ENCODE data around the gene TCOF1. TPM values are rescaled to one million over a fixed set of nuclear protein-coding genes. Genes with fewer than 3 reads are reported as not detected.

TCOF1 gene
- total and polyA plus RNA-seq, 11 donors = 11.9 to 29.9 (median 16.0) TPM

GRCh38 chr5:150313501-150313900 lies 44.0 kb upstream of the TCOF1 start:
- H3K4me1 ChIP-seq = no peaks in the 10 kb centered on the region
- no peaks in the 10 kb centered on the region for H3K9me3 ChIP-seq
- ATAC-seq (no peak), DNase-seq (no peak)
- intact Hi-C loops (cut with DNase I) = no loop called here
- no peak for TF ChIP-seq POLR2A (IDR thresholded peaks at IDR 0.05)
- TF ChIP-seq CTCF (IDR thresholded peaks at IDR 0.05) = no peak
- no peak overlapping the region for H3K4me3 ChIP-seq
- H3K36me3 ChIP-seq = no peaks in the 10 kb centered on the region
- H3K27ac ChIP-seq = no peak overlapping the region
- H3K27me3 ChIP-seq = no peaks in the 10 kb centered on the region
- WGBS, 4 donors = 84 to 94% (median 92%) methylated on average over 6 of the region's 6 CpGs

- WGBS, 4 donors = 46 to 74% (median 63%) methylated on average over 6 of the region's 6 CpGs
- Histone ChIP-seq H3K36me3 (no peaks in the 10 kb centered on the region), H3K27ac (no peak overlapping the region), H3K9me3 (no peaks in the 10 kb centered on the region), H3K4me3 (no peak overlapping the region), H3K27me3 (no peaks in the 10 kb centered on the region), H3K4me1 (no peaks in the 10 kb centered on the region)
- ATAC-seq (no peak), DNase-seq (no peak)
- intact Hi-C loops (cut with DNase I) = no loop called here
- no peak for TF ChIP-seq POLR2A (IDR thresholded peaks at IDR 0.05)
- TF ChIP-seq CTCF (IDR thresholded peaks at IDR 0.05) = no peak
These were observed 43.4 kb upstream of the TCOF1 start for GRCh38 chr5:150313921-150314716.

GRCh38 chr5:150315245-150315644 lies 42.3 kb upstream of the TCOF1 start:
- H3K27me3 ChIP-seq = no peaks in the 10 kb centered on the region
- H3K27ac ChIP-seq = no peak overlapping the region
- no peak overlapping the region for H3K4me3 ChIP-seq
- H3K4me1 ChIP-seq = peaks cover 0 to 8% (median 4%) of the 10 kb centered on the region in 12 donors
- TF ChIP-seq CTCF (IDR thresholded peaks at IDR 0.05) = no peak
- no peak for TF ChIP-seq POLR2A (IDR thresholded peaks at IDR 0.05)
- 89 to 94% (median 92%) methylated on average over 4 of the region's 4 CpGs for WGBS, 4 donors
- no peaks in the 10 kb centered on the region for H3K36me3 ChIP-seq
- no peak for ATAC-seq
- intact Hi-C loops (cut with DNase I) = no loop called here
- DNase-seq = no peak
- H3K9me3 ChIP-seq = no peaks in the 10 kb centered on the region

- TF ChIP-seq POLR2A (IDR thresholded peaks at IDR 0.05) = no peak
- no peak for TF ChIP-seq CTCF (IDR thresholded peaks at IDR 0.05)
- ATAC-seq = no peak
- peaks cover 0 to 11% (median 6%) of the 10 kb centered on the region in 12 donors for H3K4me1 ChIP-seq
- no peak for DNase-seq
- intact Hi-C loops (cut with DNase I) = no loop called here
- no peaks in the 10 kb centered on the region for H3K9me3 ChIP-seq
- H3K36me3 ChIP-seq = no peaks in the 10 kb centered on the region
- no peak overlapping the region for H3K4me3 ChIP-seq
- no peaks in the 10 kb centered on the region for H3K27me3 ChIP-seq
- 94 to 96% (median 95%) methylated on average over 3 of the region's 3 CpGs for WGBS, 4 donors
- no peak overlapping the region for H3K27ac ChIP-seq
These were observed 41.2 kb upstream of the TCOF1 start for GRCh38 chr5:150316320-150316719.
